ENCODE measurements around the gene TSPY10. TPM values are rescaled to one million over a fixed set of nuclear protein-coding genes. Genes with fewer than 3 reads are reported as not detected.
"Not testable (repeated sequence)": the region's sequence is repeated elsewhere in the genome, so short reads cannot be mapped to it uniquely, and the experiment has no call there.

Gene TSPY10, protein sequence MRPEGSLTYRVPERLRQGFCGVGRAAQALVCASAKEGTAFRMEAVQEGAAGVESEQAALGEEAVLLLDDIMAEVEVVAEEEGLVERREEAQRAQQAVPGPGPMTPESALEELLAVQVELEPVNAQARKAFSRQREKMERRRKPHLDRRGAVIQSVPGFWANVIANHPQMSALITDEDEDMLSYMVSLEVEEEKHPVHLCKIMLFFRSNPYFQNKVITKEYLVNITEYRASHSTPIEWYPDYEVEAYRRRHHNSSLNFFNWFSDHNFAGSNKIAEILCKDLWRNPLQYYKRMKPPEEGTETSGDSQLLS
- total RNA-seq: not detected

DNA sequence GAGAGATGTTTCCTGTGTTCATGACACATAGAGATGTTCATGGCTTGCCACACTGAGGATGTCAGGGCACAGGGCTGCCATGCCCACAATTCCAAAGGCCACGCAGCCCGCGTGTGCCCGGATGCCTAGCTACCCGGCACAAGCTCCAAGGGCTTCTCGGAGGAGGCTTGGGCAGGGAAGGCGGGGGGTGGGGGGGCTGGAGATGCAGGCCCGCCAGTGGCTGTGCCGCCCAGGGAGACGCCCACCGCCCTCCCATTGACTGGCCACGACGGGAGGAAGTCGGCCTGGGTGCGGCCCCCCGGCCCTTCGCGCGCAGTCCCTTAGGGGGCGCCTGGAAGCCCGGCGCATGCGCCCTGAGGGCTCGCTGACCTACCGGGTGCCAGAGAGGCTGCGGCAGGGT, at the start of gene TSPY10:
Gene TSPY10 (plus strand): TSS at position 301 of the 400 bp plus-strand sequence. CDS start 46 bp downstream, at position 347.
- H3K4me1 Mint-ChIP-seq, H3K9me3 Mint-ChIP-seq, H3K27me3 Mint-ChIP-seq, H3K27ac Mint-ChIP-seq, H3K4me3 Mint-ChIP-seq, H3K36me3 Mint-ChIP-seq, DNase-seq: not testable (repeated sequence)

DNA sequence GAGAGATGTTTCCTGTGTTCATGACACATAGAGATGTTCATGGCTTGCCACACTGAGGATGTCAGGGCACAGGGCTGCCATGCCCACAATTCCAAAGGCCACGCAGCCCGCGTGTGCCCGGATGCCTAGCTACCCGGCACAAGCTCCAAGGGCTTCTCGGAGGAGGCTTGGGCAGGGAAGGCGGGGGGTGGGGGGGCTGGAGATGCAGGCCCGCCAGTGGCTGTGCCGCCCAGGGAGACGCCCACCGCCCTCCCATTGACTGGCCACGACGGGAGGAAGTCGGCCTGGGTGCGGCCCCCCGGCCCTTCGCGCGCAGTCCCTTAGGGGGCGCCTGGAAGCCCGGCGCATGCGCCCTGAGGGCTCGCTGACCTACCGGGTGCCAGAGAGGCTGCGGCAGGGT, 40.7 kb upstream of the TSPY10 start, which contains the start of gene TSPY9:
Gene TSPY9 (plus strand): TSS at position 301 of the 400 bp plus-strand sequence. CDS start 46 bp downstream, at position 347.
- H3K27me3 Mint-ChIP-seq, DNase-seq, H3K9me3 Mint-ChIP-seq, H3K4me1 Mint-ChIP-seq, H3K36me3 Mint-ChIP-seq, H3K27ac Mint-ChIP-seq, H3K4me3 Mint-ChIP-seq: not testable (repeated sequence)

DNA sequence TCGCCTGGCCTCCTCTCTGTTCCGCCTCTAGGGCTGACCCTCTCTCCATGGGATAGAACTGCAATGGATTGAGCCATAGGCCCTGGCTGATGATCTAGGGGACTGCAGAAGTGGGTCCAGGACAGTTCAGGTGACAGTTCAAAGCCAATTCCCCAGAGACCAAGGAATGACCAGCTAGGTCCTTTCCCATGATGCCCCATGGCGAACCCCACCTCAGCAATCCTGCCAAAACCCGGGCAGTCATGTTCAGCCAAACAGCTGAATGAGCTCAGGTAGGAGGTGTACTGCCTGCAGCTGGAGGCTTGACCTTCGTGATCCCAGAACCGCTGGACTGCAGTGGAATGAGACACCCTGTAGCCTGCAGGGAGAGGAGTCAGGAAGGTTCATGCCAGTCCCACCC, 23.3 kb upstream of the TSPY10 start:
- not testable (repeated sequence) for H3K4me1 Mint-ChIP-seq, H3K27me3 Mint-ChIP-seq, H3K36me3 Mint-ChIP-seq, H3K4me3 Mint-ChIP-seq, H3K27ac Mint-ChIP-seq, DNase-seq, H3K9me3 Mint-ChIP-seq

DNA sequence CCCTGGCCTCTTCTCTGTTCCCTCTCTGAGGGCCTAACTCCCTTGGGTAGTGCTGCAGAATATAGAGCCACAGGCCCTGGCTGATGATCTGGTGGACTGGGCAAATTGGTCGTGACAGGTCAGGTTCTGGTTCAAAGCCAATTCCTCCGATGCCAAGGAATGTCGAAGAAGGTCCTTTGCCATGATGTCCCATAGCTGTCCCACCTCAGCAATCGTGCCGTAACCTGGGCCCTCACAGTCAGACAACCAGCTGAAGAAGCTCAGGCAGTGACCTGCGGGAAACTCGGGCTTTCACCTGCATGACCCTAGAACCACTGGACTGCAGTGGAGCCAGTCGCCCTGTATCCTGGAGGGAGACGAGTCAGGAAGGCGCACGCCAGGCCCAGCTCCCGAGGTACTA, 11.4 kb upstream of the TSPY10 start:
- not testable (repeated sequence) for H3K27me3 Mint-ChIP-seq, H3K27ac Mint-ChIP-seq, H3K4me3 Mint-ChIP-seq, H3K4me1 Mint-ChIP-seq, DNase-seq, H3K9me3 Mint-ChIP-seq, H3K36me3 Mint-ChIP-seq

Other genes starting within 250 kb of the TSPY10 start
- gene TSPY4, start 190.4 kb upstream of the TSPY10 start, total RNA-seq: not detected
- not detected for gene TSPY8, start 170.1 kb upstream of the TSPY10 start, total RNA-seq
- not detected for gene TSPY3, start 129.5 kb upstream of the TSPY10 start, total RNA-seq
- not detected for gene TSPY1, start 60.9 kb upstream of the TSPY10 start, total RNA-seq
- not detected for gene TSPY9, start 40.6 kb upstream of the TSPY10 start, total RNA-seq